ENCODE data around the gene PLCB2.
A peak's percentile ranks its signal among the peaks of the same experiment; 100 is the strongest.

PLCB2 gene

GRCh38 chr15:40342416-40343320 is 34.9 kb upstream of the PLCB2 start:
- DNase-seq (ENCODE audit: low spot score) = no peak

GRCh38 chr15:40340740-40341400 is 33.1 kb upstream of the PLCB2 start, which contains the start of gene CCDC9B:
Gene CCDC9B, minus strand, starts transcription at chr15:40340939. Its CDS starts 120 bp downstream, at chr15:40340819.
- peak; percentile 94 for DNase-seq (ENCODE audit: low spot score)

- peak; percentile 84 for DNase-seq (ENCODE audit: low spot score)
Observed at GRCh38 chr15:40340038-40340739, 32.5 kb upstream of the PLCB2 start.

- DNase-seq (ENCODE audit: low spot score) = peak; percentile 23
Observed at GRCh38 chr15:40339621-40339945, 31.8 kb upstream of the PLCB2 start.

GRCh38 chr15:40338921-40339620 is 31.3 kb upstream of the PLCB2 start:
- DNase-seq (ENCODE audit: low spot score) = peak; percentile 90

- peak; percentile 68 for DNase-seq (ENCODE audit: low spot score)
Observed at GRCh38 chr15:40338041-40338657, 30.4 kb upstream of the PLCB2 start.

- no peak for DNase-seq (ENCODE audit: low spot score)
Observed at GRCh38 chr15:40337597-40337996, 29.9 kb upstream of the PLCB2 start.

GRCh38 chr15:40336744-40337122 is 29.0 kb upstream of the PLCB2 start:
- DNase-seq (ENCODE audit: low spot score) = no peak

GRCh38 chr15:40335938-40336743 is 28.4 kb upstream of the PLCB2 start:
- DNase-seq (ENCODE audit: low spot score) = no peak

- no peak for DNase-seq (ENCODE audit: low spot score)
Observed at GRCh38 chr15:40334941-40335795, 27.4 kb upstream of the PLCB2 start.

GRCh38 chr15:40334541-40334940 is 26.8 kb upstream of the PLCB2 start:
- DNase-seq (ENCODE audit: low spot score) = no peak

GRCh38 chr15:40333922-40334492 is 26.3 kb upstream of the PLCB2 start:
- DNase-seq (ENCODE audit: low spot score) = peak; percentile 26

- no peak for DNase-seq (ENCODE audit: low spot score)
Observed at GRCh38 chr15:40332113-40332781, 24.5 kb upstream of the PLCB2 start.

GRCh38 chr15:40331637-40332036 is 23.9 kb upstream of the PLCB2 start:
- no peak for DNase-seq (ENCODE audit: low spot score)

- no peak for DNase-seq (ENCODE audit: low spot score)
Observed at GRCh38 chr15:40331026-40331425, 23.3 kb upstream of the PLCB2 start.

- DNase-seq (ENCODE audit: low spot score) = peak; percentile 45
Observed at GRCh38 chr15:40330368-40330836, 22.7 kb upstream of the PLCB2 start.

- no peak for DNase-seq (ENCODE audit: low spot score)
Observed at GRCh38 chr15:40329804-40330203, 22.1 kb upstream of the PLCB2 start.

GRCh38 chr15:40328751-40329150 is 21.0 kb upstream of the PLCB2 start:
- no peak for DNase-seq (ENCODE audit: low spot score)

- peak; percentile 47 for DNase-seq (ENCODE audit: low spot score)
Observed at GRCh38 chr15:40328176-40328575, 20.4 kb upstream of the PLCB2 start.
